HepG2 (cell line): Measurements from ENCODE around the gene PANK2. TPM values are rescaled to one million over a fixed set of nuclear protein-coding genes. Genes with fewer than 3 reads are reported as not detected.
"Not testable (repeated sequence)": the region's sequence is repeated elsewhere in the genome, so short reads cannot be mapped to it uniquely, and the experiment has no call there.

Experiments
- ATAC-seq: fragments of 200-7000 bp; cut with Tn5 transposase; 3 replicates; pipeline ENCODE4 v1.9.1; 2020; ENCODE audit warnings: mild to moderate bottlenecking, moderate library complexity
- BruUV-seq: library from RNA; stranded (reverse); fragments of 400-500 nt; replicated peaks from 2 replicates; lab custom pipeline; 2021; lab: Mats Ljungman, UMichigan
- CTCF ChIA-PET: fragments of 300-600 bp; formaldehyde crosslinking; extraction: SDS; loops from one replicate; lab custom pipeline; 2021; ENCODE audit warnings: low total read pairs, inconsistent platforms, low intra/inter-chr PET ratio; lab: Yijun Ruan, JAX
- POLR2A ChIA-PET: fragments of 350-600 bp; sonication (Branson Sonifier 250); formaldehyde crosslinking; loops from one replicate; lab custom pipeline; 2020; ENCODE audit warnings: antibody characterized with exemption, inconsistent platforms; lab: Yijun Ruan, JAX
- DNase-seq: peaks from one replicate; pipeline ENCODE4 v3.0.0-alpha.2; 2015; ENCODE audit warnings: low spot score
- FAIRE-seq: peaks from 3 replicates; lab custom pipeline; 2011; peaks lifted over from hg19 to GRCh38; lab: Jason Lieb, UNC
- H2AFZ ChIP-seq: one replicate; pipeline ENCODE4 v1.6.1; 2011; ENCODE audit warnings: low read length, inconsistent platforms
- H3K27ac ChIP-seq: fragments of 300-600 bp; 3 replicates; pipeline ENCODE4 v1.8.0; 2011; ENCODE audit warnings: mixed run types, mild to moderate bottlenecking, mixed read lengths, low read length, inconsistent platforms; ENCODE audit not compliant: insufficient read depth; ENCODE audit errors: extremely low read length
- H3K27me3 ChIP-seq, 2 experiments: fragments of 200-600 bp in 1 of 2; 2 replicates in 1 of 2; 3 replicates in 1 of 2; pipeline versions ENCODE4 v1.6.0 to v1.8.0; 2011; ENCODE audit warnings: low read length in 2 of 2, mild to moderate bottlenecking in 2 of 2, moderate library complexity in 2 of 2, inconsistent platforms in 1 of 2; ENCODE audit not compliant: insufficient read depth in 2 of 2, control insufficient read depth in 1 of 2
- H3K36me3 ChIP-seq, 2 experiments: fragments of 200-600 bp in 1 of 2; replicated peaks in 1 of 2; 2 replicates in 1 of 2; 3 replicates in 1 of 2; pipeline versions ENCODE4 v1.5.1 to v1.8.0; 2011; ENCODE audit warnings: low read length in 2 of 2, inconsistent platforms in 1 of 2; ENCODE audit not compliant: insufficient read depth in 2 of 2, control insufficient read depth in 1 of 2
- H3K4me1 ChIP-seq: 2 replicates; pipeline ENCODE4 v1.5.1; 2012; ENCODE audit warnings: low read length, inconsistent platforms; ENCODE audit not compliant: insufficient read depth
- H3K4me2 ChIP-seq: 2 replicates; pipeline ENCODE4 v1.6.0; 2011; ENCODE audit warnings: low read depth, low read length, inconsistent platforms
- H3K4me3 ChIP-seq, 3 experiments: fragments of 200-600 bp in 1 of 3; sonication (generic), shearing (Covaris generic) in 1 of 3; replicated peaks in 1 of 3; 2 replicates each; pipeline ENCODE4 v1.5.1; 2011 to 2016; ENCODE audit warnings: low read length in 3 of 3, inconsistent platforms in 2 of 3, low read depth in 2 of 3, mild to moderate bottlenecking in 2 of 3, control low read depth in 1 of 3, mixed read lengths in 1 of 3; ENCODE audit not compliant: insufficient read depth in 1 of 3
- H3K79me2 ChIP-seq: one replicate; pipeline ENCODE4 v1.6.1; 2011; ENCODE audit warnings: low read length, inconsistent platforms; ENCODE audit not compliant: insufficient read depth
- H3K9ac ChIP-seq: 2 replicates; pipeline ENCODE4 v1.6.0; 2011; ENCODE audit warnings: mild to moderate bottlenecking, low read depth, low read length, inconsistent platforms; ENCODE audit not compliant: insufficient read depth
- H3K9me3 ChIP-seq: 2 replicates; pipeline ENCODE4 v1.5.1; 2012; ENCODE audit warnings: mild to moderate bottlenecking, low read length
- H4K20me1 ChIP-seq: 2 replicates; pipeline ENCODE4 v1.6.0; 2011; ENCODE audit warnings: inconsistent platforms, mild to moderate bottlenecking, low read length, moderate library complexity; ENCODE audit not compliant: insufficient read depth
- FUBP1 ChIP-seq: sonication (generic); formaldehyde crosslinking; IDR thresholded peaks from 2 replicates; pipeline ENCODE4 v1.5.1; 2020; ENCODE audit warnings: missing genetic modification reagents, mild to moderate bottlenecking, borderline replicate concordance
- HOXD1 ChIP-seq: sonication (generic); formaldehyde crosslinking; IDR thresholded peaks from 2 replicates; pipeline ENCODE4 v1.5.0; 2020; ENCODE audit warnings: missing genetic modification reagents
- KDM5B ChIP-seq: sonication (generic); formaldehyde crosslinking; IDR thresholded peaks from 2 replicates; pipeline ENCODE4 v1.4.0; 2020; ENCODE audit warnings: missing genetic modification reagents, mild to moderate bottlenecking, borderline replicate concordance
- MED13 ChIP-seq: sonication (generic); formaldehyde crosslinking; IDR thresholded peaks from 2 replicates; pipeline ENCODE4 v1.5.0; 2020; ENCODE audit warnings: missing genetic modification reagents
- MTERF4 ChIP-seq: sonication (generic); formaldehyde crosslinking; IDR thresholded peaks from 2 replicates; pipeline ENCODE4 v1.8.0; 2023; ENCODE audit warnings: mild to moderate bottlenecking, missing genetic modification reagents
- NFE2 ChIP-seq: sonication (generic); formaldehyde crosslinking; IDR thresholded peaks from 2 replicates; pipeline ENCODE4 v1.4.0; 2020; ENCODE audit warnings: missing genetic modification reagents
- SAP130 ChIP-seq: IDR thresholded peaks from 2 replicates; pipeline ENCODE4 v1.6.1; 2016; ENCODE audit warnings: low read depth
- SOX5 ChIP-seq: IDR thresholded peaks from 2 replicates; pipeline ENCODE4 v1.6.1; 2016; ENCODE audit warnings: borderline replicate concordance
- YEATS4 ChIP-seq: sonication (generic); formaldehyde crosslinking; IDR thresholded peaks from 2 replicates; pipeline ENCODE4 v1.4.0; 2020; ENCODE audit warnings: missing genetic modification reagents, borderline replicate concordance
- ZNF142 ChIP-seq: sonication (generic); formaldehyde crosslinking; IDR thresholded peaks from 2 replicates; pipeline ENCODE4 v1.4.0; 2020; ENCODE audit warnings: missing genetic modification reagents
- ZNF160 ChIP-seq: sonication (generic); formaldehyde crosslinking; IDR thresholded peaks from 2 replicates; pipeline ENCODE4 v1.8.0; 2022; ENCODE audit warnings: mild to moderate bottlenecking, inconsistent platforms, missing genetic modification reagents
- ZNF263 ChIP-seq: sonication (generic); formaldehyde crosslinking; IDR thresholded peaks from 2 replicates; pipeline ENCODE4 v1.4.0; 2020; ENCODE audit warnings: missing genetic modification reagents
- ZNF563 ChIP-seq: sonication (generic); formaldehyde crosslinking; IDR thresholded peaks from 2 replicates; pipeline ENCODE4 v1.8.0; 2022; ENCODE audit warnings: mild to moderate bottlenecking, moderate library complexity, missing genetic modification reagents
- ZNF598 ChIP-seq: sonication (generic); formaldehyde crosslinking; IDR thresholded peaks from 2 replicates; pipeline ENCODE4 v1.5.1; 2020; ENCODE audit warnings: mild to moderate bottlenecking, missing genetic modification reagents, borderline replicate concordance
- WGBS: methylation state at CpG from one replicate; pipeline ENCODE4 v1.1.6; 2017; ENCODE audit warnings: low lambda C conversion rate; 5-methylcytosine and 5-hydroxymethylcytosine counted together
- in situ Hi-C: cut with HindIII; loops from 2 replicates; pipeline ENCODE4 v1.10.0; 2017; ENCODE audit warnings: low pct_unique_long_range_greater_than_20kb; ENCODE audit not compliant: extremely low pct_ligation_motif_present
- intact Hi-C: fragments of 100-400 bp; cut with micrococcal nuclease; formaldehyde crosslinking; loops from one replicate; pipeline ENCODE4 v1.10.0; 2022; ENCODE audit not compliant: unreplicated experiment
- polyA plus RNA-seq, 8 experiments: library from polyadenylated mRNA; depleted of rRNA in 3 of 8; stranded (reverse) in 7 of 8; unstranded in 1 of 8; fragments of >200 nt; fragmentation: Illumina TruSeq in 4 of 8; extraction: Trizol in 4 of 8; gene quantifications; 2 replicates each; pipeline versions ENCODE4 v1.2.1 to v1.2.3, GENCODE V29; 2011 to 2016; ENCODE audit warnings: low read depth in 4 of 8, missing spikeins in 1 of 8, mixed read lengths in 1 of 8; ENCODE audit not compliant: insufficient read depth in 1 of 8
- total RNA-seq, 5 experiments: library from RNA; depleted of rRNA; stranded (reverse); fragments of >200 nt; fragmentation: Illumina TruSeq; extraction: Trizol; gene quantifications; 2 replicates each; pipeline ENCODE4 v1.2.3, GENCODE V29; 2016; ENCODE audit warnings: low read depth in 1 of 5

PANK2 gene
- total and polyA plus RNA-seq, 2 of the 13 experiments (the other 11 are each of a cell fraction or from before 2014, with no cell fraction given), result 39.2 to 123 TPM

- not testable (repeated sequence) for H3K9me3 ChIP-seq, H3K9ac ChIP-seq
- TF ChIP-seq SAP130 (CRISPR knock-in tag) (0 out of 2 replicates have a peak, but pooled peaks have one; percentile 5), ZNF263 (CRISPR knock-in tag) (0 out of 2 replicates have a peak, but pooled peaks have one; percentile 17), FUBP1 (CRISPR knock-in tag) (0 out of 2 replicates have a peak, but pooled peaks have one; percentile 18), KDM5B (CRISPR knock-in tag) (peak; percentile 3; the same call in 1 of the 2 replicates), YEATS4 (CRISPR knock-in tag) (0 out of 2 replicates have a peak, but pooled peaks have one; percentile 6), ZNF563 (CRISPR knock-in tag) (0 out of 2 replicates have a peak, but pooled peaks have one; percentile 40), ZNF160 (CRISPR knock-in tag) (0 out of 2 replicates have a peak, but pooled peaks have one; percentile 8), HOXD1 (CRISPR knock-in tag) (0 out of 2 replicates have a peak, but pooled peaks have one; percentile 34), ZNF598 (CRISPR knock-in tag) (peak; percentile 68; the same call in 1 of the 2 replicates), SOX5 (0 out of 2 replicates have a peak, but pooled peaks have one; percentile 15), NFE2 (0 out of 2 replicates have a peak, but pooled peaks have one; percentile 17), ZNF142 (CRISPR knock-in tag) (0 out of 2 replicates have a peak, but pooled peaks have one; percentile 14), MED13 (0 out of 2 replicates have a peak, but pooled peaks have one; percentile 31), MTERF4 (CRISPR knock-in tag) (0 out of 2 replicates have a peak, but pooled peaks have one; percentile 56)
Measured at GRCh38 chr20:3843990-3844619, 45.1 kb upstream of the PANK2 start.

More at GRCh38 chr20:3843990-3844619, 45.1 kb upstream of the PANK2 start:
- H2AFZ ChIP-seq, H3K4me3 ChIP-seq, in situ Hi-C loops, ATAC-seq, H3K36me3 ChIP-seq, H3K27me3 ChIP-seq, intact Hi-C loops, H3K4me2 ChIP-seq, CTCF ChIA-PET, H4K20me1 ChIP-seq, DNase-seq, BruUV-seq, FAIRE-seq: not testable (repeated sequence)
- H3K27ac ChIP-seq, result peak overlapping the region; percentile 45
- peaks cover 25% of the 10 kb centered on the region for H3K79me2 ChIP-seq
- POLR2A ChIA-PET, result interaction anchor here (0.8 to 2.1 kb wide), 6 partner anchors 11 to 77 kb away, joined by 3 to 9 read pairs (median 5); partner anchors contain the start of genes ADISSP, AP5S1 and CENPB
- peaks cover 48% of the 10 kb centered on the region for H3K4me1 ChIP-seq
- 92% methylated on average over 9 of the region's 9 CpGs for WGBS
